Endothelial cell of umbilical vein (primary cell): ENCODE data around the gene COLEC11. TPM values are rescaled to one million over a fixed set of nuclear protein-coding genes. Genes with fewer than 3 reads are reported as not detected.

Source experiments
- BruUV-seq: library from RNA; stranded (reverse); fragments of 400-500 nt; replicated peaks from 2 replicates; lab custom pipeline; 2021; lab: Mats Ljungman, UMichigan
- CTCF ChIA-PET: fragments of 300-600, 350-600 bp; sonication (Branson Sonifier 250); formaldehyde crosslinking; loops from one replicate; lab custom pipeline; 2021; ENCODE audit warnings: antibody characterized with exemption, inconsistent platforms; lab: Charles Lee
- POLR2A ChIA-PET: fragments of 300-600, 350-600 bp; sonication (Branson Sonifier 250); formaldehyde crosslinking; loops from one replicate; lab custom pipeline; 2021; ENCODE audit warnings: antibody characterized with exemption, inconsistent platforms; lab: Charles Lee
- DNase-seq: peaks from one replicate; pipeline ENCODE4 v3.0.0-alpha.2; 2011; ENCODE audit warnings: low read depth, low spot score
- FAIRE-seq: peaks from 2 replicates; lab custom pipeline; 2011; peaks lifted over from hg19 to GRCh38; lab: Jason Lieb, UNC
- H2AFZ ChIP-seq: 2 replicates; pipeline ENCODE4 v1.6.0; 2012; ENCODE audit warnings: low read depth, low read length, control low read depth, inconsistent platforms
- H3K27ac ChIP-seq: 2 replicates; pipeline ENCODE4 v1.5.1; 2011; ENCODE audit warnings: low read depth, mild to moderate bottlenecking, control low read depth, low read length, moderate library complexity; ENCODE audit not compliant: insufficient read depth
- H3K27me3 ChIP-seq, 2 experiments: 2 replicates each; pipeline versions ENCODE4 v1.6.0 to v1.6.1; 2011; ENCODE audit warnings: low read length in 2 of 2, mixed read lengths in 1 of 2; ENCODE audit not compliant: control insufficient read depth in 2 of 2, insufficient read depth in 2 of 2
- H3K36me3 ChIP-seq, 2 experiments: 2 replicates in 1 of 2; 3 replicates in 1 of 2; pipeline ENCODE4 v1.5.1; 2011; ENCODE audit warnings: low read length in 2 of 2, mild to moderate bottlenecking in 1 of 2, moderate library complexity in 1 of 2; ENCODE audit not compliant: control insufficient read depth in 2 of 2, insufficient read depth in 2 of 2; ENCODE audit errors: extremely low read depth in 1 of 2
- H3K4me1 ChIP-seq: 3 replicates; pipeline ENCODE4 v1.5.1; 2011; ENCODE audit warnings: mild to moderate bottlenecking, low read length; ENCODE audit not compliant: control insufficient read depth, insufficient read depth; ENCODE audit errors: extremely low read depth
- H3K4me2 ChIP-seq: 2 replicates; pipeline ENCODE4 v1.6.1; 2011; ENCODE audit warnings: low read length, control low read depth, mixed read lengths; ENCODE audit not compliant: insufficient read depth
- H3K4me3 ChIP-seq, 3 experiments: fragments of 200-600 bp in 1 of 3; sonication (generic), shearing (Covaris generic) in 1 of 3; replicated peaks in 1 of 3; 2 replicates each; pipeline ENCODE4 v1.5.1; 2011 to 2016; ENCODE audit warnings: control low read depth in 3 of 3, low read length in 3 of 3, mild to moderate bottlenecking in 2 of 3, inconsistent platforms in 1 of 3, low read depth in 1 of 3, moderate library complexity in 1 of 3; ENCODE audit not compliant: insufficient read depth in 1 of 3
- H3K79me2 ChIP-seq: 2 replicates; pipeline ENCODE4 v1.6.0; 2012; ENCODE audit warnings: low read length, inconsistent platforms; ENCODE audit not compliant: control insufficient read depth, insufficient read depth
- H3K9ac ChIP-seq: replicated peaks from 2 replicates; pipeline ENCODE3; 2011; ENCODE audit warnings: low read length, control low read depth; ENCODE audit not compliant: insufficient read depth; ENCODE audit errors: extremely low read depth
- H3K9me1 ChIP-seq: replicated peaks from 3 replicates; pipeline ENCODE4 v1.6.0; 2011; ENCODE audit warnings: mild to moderate bottlenecking, low read length; ENCODE audit not compliant: control insufficient read depth, insufficient read depth; ENCODE audit errors: extremely low read depth
- H3K9me3 ChIP-seq: replicated peaks from 2 replicates; pipeline ENCODE4 v1.5.1; 2012; ENCODE audit warnings: low read length, inconsistent platforms; ENCODE audit not compliant: control insufficient read depth, insufficient read depth
- H4K20me1 ChIP-seq: replicated peaks from 2 replicates; pipeline ENCODE3; 2011; ENCODE audit warnings: mild to moderate bottlenecking, low read length; ENCODE audit not compliant: control insufficient read depth, insufficient read depth; ENCODE audit errors: extremely low read depth
- EZH2 ChIP-seq: IDR thresholded peaks from 2 replicates; pipeline ENCODE4 v1.6.1; 2012; ENCODE audit warnings: borderline replicate concordance, low read depth, mild to moderate bottlenecking, moderate library complexity, low read length, inconsistent platforms; ENCODE audit not compliant: severe bottlenecking
- FOS ChIP-seq: IDR thresholded peaks from 2 replicates; pipeline ENCODE4 v1.6.1; 2011; ENCODE audit warnings: mild to moderate bottlenecking, low read length, moderate library complexity, borderline replicate concordance; ENCODE audit not compliant: insufficient read depth
- GATA2 ChIP-seq: IDR thresholded peaks from 2 replicates; pipeline ENCODE4 v1.7.0; 2011; ENCODE audit warnings: low read depth, mild to moderate bottlenecking, moderate library complexity, mixed read lengths, low read length; ENCODE audit not compliant: insufficient read length, insufficient read depth
- JUN ChIP-seq: IDR thresholded peaks from 2 replicates; pipeline ENCODE4 v1.6.1; 2011; ENCODE audit warnings: borderline replicate concordance, low read depth; ENCODE audit not compliant: insufficient read length, insufficient read depth
- MYC ChIP-seq: IDR thresholded peaks from one replicate; pipeline ENCODE4 v1.6.1; 2011; ENCODE audit warnings: mild to moderate bottlenecking, low read depth, low read length
- POLR2A ChIP-seq: IDR thresholded peaks from 2 replicates; pipeline ENCODE4 v1.6.1; 2012; ENCODE audit warnings: low read depth, mild to moderate bottlenecking, control low read depth, low read length
- POLR2AphosphoS5 ChIP-seq: IDR thresholded peaks from 2 replicates; pipeline ENCODE4 v1.6.1; 2012; ENCODE audit warnings: low read depth, mild to moderate bottlenecking, control low read depth, low read length, moderate library complexity; ENCODE audit not compliant: insufficient read depth
- dilution Hi-C: fragments of 300-500 bp; cut with MboI; formaldehyde crosslinking; loops from one replicate; pipeline ENCODE4 v1.15.0; 2019; ENCODE audit warnings: low sequenced_read_pairs; ENCODE audit not compliant: extremely low pct_ligation_motif_present
- intact Hi-C: fragments of 100-400 bp; cut with micrococcal nuclease; formaldehyde crosslinking; loops from one replicate; pipeline ENCODE4 v1.10.0; 2022
- polyA plus RNA-seq, 4 experiments: library from polyadenylated mRNA; depleted of rRNA in 3 of 4; stranded (reverse) in 3 of 4; unstranded in 1 of 4; fragments of >200 nt; gene quantifications; 2 replicates each; pipeline versions ENCODE4 v1.2.1 to v1.2.3, GENCODE V29; 2011 to 2012; ENCODE audit warnings: missing spikeins in 1 of 4
- total RNA-seq: library from RNA; stranded (reverse); gene quantifications from 2 replicates; pipeline ENCODE4 v1.2.3, GENCODE V29; 2021
- TF ChIP-seq, protein P1 (sequence below): IDR thresholded peaks from 2 replicates; pipeline ENCODE4 v1.6.1; 2011; ENCODE audit not compliant: insufficient read depth, insufficient read length
- TF ChIP-seq, protein P2 (sequence below), 2 donors: IDR thresholded peaks; 1 replicate in 1 of 2; 2 replicates in 1 of 2; pipeline ENCODE4 v1.5.1; 2011; ENCODE audit warnings: low read length in 2 of 2, mild to moderate bottlenecking in 2 of 2, moderate library complexity in 2 of 2, control low read depth in 1 of 2, inconsistent platforms in 1 of 2, low read depth in 1 of 2; ENCODE audit not compliant: insufficient read depth in 1 of 2; ENCODE audit errors: extremely low read depth in 1 of 2

Gene COLEC11
- total and polyA plus RNA-seq, 2 donors (not counting 3 experiments of a cell fraction or from before 2014, with no cell fraction given): 0.15 TPM; not detected in 1

DNA sequence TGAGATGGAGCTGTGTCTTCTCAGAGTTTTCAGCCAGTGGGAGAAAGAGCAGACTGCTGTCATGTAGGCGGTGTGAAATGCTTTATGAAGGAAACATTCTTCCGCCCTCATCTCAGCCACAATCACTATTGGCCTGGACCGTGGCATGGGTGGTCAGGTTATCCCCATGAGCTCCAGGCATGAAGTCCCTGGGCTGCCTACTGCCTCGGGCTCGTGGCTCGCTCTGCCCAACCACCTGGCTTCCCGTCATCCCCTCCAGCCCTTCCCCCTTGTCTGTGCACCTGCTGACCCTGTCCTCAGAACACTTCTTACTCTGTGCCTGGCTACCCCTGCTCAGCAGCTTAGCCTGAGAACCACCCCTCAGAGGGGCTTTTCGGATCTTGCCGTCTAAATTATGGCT lies 15.5 kb downstream of the COLEC11 start:
- Histone ChIP-seq H3K9ac (no peak overlapping the region), H3K4me2 (no peak overlapping the region), H3K4me1 (no peaks in the 10 kb centered on the region), H4K20me1 (no peaks in the 10 kb centered on the region), H3K36me3 (no peaks in the 10 kb centered on the region), H3K4me3 (no peak overlapping the region), H3K9me3 (no peaks in the 10 kb centered on the region), H3K27me3 (no peaks in the 10 kb centered on the region), H3K27ac (no peak overlapping the region), H3K9me1 (no peaks in the 10 kb centered on the region), H3K79me2 (no peaks in the 10 kb centered on the region), H2AFZ (no peak overlapping the region)
- no peak for DNase-seq
- intact Hi-C loops (no loop called here), dilution Hi-C loops (no loop called here)
- ChIA-PET POLR2A (no interaction called here), CTCF (interaction anchor here (0.7 kb wide), 1 partner anchor 42 kb away, joined by 3 read pairs; no protein-coding TSS in a partner anchor)
- TF ChIP-seq, protein P1, sequence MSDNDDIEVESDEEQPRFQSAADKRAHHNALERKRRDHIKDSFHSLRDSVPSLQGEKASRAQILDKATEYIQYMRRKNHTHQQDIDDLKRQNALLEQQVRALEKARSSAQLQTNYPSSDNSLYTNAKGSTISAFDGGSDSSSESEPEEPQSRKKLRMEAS: no peak
- TF ChIP-seq POLR2A (no peak), MYC (no peak), GATA2 (no peak), EZH2 (no peak), FOS (no peak), JUN (no peak), POLR2AphosphoS5 (no peak)
- TF ChIP-seq, protein P2, sequence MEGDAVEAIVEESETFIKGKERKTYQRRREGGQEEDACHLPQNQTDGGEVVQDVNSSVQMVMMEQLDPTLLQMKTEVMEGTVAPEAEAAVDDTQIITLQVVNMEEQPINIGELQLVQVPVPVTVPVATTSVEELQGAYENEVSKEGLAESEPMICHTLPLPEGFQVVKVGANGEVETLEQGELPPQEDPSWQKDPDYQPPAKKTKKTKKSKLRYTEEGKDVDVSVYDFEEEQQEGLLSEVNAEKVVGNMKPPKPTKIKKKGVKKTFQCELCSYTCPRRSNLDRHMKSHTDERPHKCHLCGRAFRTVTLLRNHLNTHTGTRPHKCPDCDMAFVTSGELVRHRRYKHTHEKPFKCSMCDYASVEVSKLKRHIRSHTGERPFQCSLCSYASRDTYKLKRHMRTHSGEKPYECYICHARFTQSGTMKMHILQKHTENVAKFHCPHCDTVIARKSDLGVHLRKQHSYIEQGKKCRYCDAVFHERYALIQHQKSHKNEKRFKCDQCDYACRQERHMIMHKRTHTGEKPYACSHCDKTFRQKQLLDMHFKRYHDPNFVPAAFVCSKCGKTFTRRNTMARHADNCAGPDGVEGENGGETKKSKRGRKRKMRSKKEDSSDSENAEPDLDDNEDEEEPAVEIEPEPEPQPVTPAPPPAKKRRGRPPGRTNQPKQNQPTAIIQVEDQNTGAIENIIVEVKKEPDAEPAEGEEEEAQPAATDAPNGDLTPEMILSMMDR (IDR thresholded peaks at IDR 0.05; ENCODE audit: extremely low read depth in 1 of 2, insufficient read depth in 1 of 2, low read depth in 1 of 2, low read length in 2 of 2): no peak
- FAIRE-seq: no peak
- BruUV-seq: no TSS peak
